Stimulated activated CD4-positive, alpha-beta T cell treated with anti-CD3 and anti-CD28 coated beads, Interleukin-15, amount 100 ng/mL, for 24 hours (primary cell): ENCODE results near the gene RAB21.
"Not testable (repeated sequence)": the region's sequence is repeated elsewhere in the genome, so short reads cannot be mapped to it uniquely, and the experiment has no call there.

Experiments
- DNase-seq: peaks from one replicate; pipeline ENCODE4 v3.0.0-alpha.2; 2020

The RAB21 gene

GRCh38 chr12:71755146-71755892, 656 bp downstream of the RAB21 start:
- DNase-seq: peak; percentile 69

- no peak for DNase-seq
Observed at GRCh38 chr12:71756054-71756690, 1.5 kb downstream of the RAB21 start.

GRCh38 chr12:71759941-71760340, 5.3 kb downstream of the RAB21 start:
- DNase-seq: no peak

- no peak for DNase-seq
Observed at GRCh38 chr12:71760471-71760870, 5.8 kb downstream of the RAB21 start.

- not testable (repeated sequence) for DNase-seq
Observed at GRCh38 chr12:71761354-71761753, 6.7 kb downstream of the RAB21 start.

GRCh38 chr12:71763677-71764379, 9.2 kb downstream of the RAB21 start:
- no peak for DNase-seq

GRCh38 chr12:71764587-71765321, 10.1 kb downstream of the RAB21 start:
- DNase-seq: no peak

GRCh38 chr12:71766202-71766601, 11.5 kb downstream of the RAB21 start:
- DNase-seq: no peak

- no peak for DNase-seq
Observed at GRCh38 chr12:71767183-71767582, 12.5 kb downstream of the RAB21 start.

- no peak for DNase-seq
Observed at GRCh38 chr12:71768900-71769299, 14.2 kb downstream of the RAB21 start.

- DNase-seq: no peak
Observed at GRCh38 chr12:71771069-71771468, 16.4 kb downstream of the RAB21 start.

- DNase-seq: no peak
Observed at GRCh38 chr12:71772735-71773134, 18.1 kb downstream of the RAB21 start.

- peak; percentile 55 for DNase-seq
Observed at GRCh38 chr12:71780237-71780822, 25.7 kb downstream of the RAB21 start.

- DNase-seq: no peak
Observed at GRCh38 chr12:71782017-71782416, 27.4 kb downstream of the RAB21 start.

GRCh38 chr12:71786829-71787228, 32.2 kb downstream of the RAB21 start:
- no peak for DNase-seq

GRCh38 chr12:71787580-71787979, 32.9 kb downstream of the RAB21 start:
- DNase-seq: no peak

- DNase-seq: no peak
Observed at GRCh38 chr12:71790331-71790730, 35.7 kb downstream of the RAB21 start.

- no peak for DNase-seq
Observed at GRCh38 chr12:71791473-71792150, 36.9 kb downstream of the RAB21 start.

GRCh38 chr12:71792599-71792998, 37.9 kb downstream of the RAB21 start:
- DNase-seq: no peak

- no peak for DNase-seq
Observed at GRCh38 chr12:71795901-71796300, 41.2 kb downstream of the RAB21 start.

- DNase-seq: no peak
Observed at GRCh38 chr12:71797531-71797930, 42.9 kb downstream of the RAB21 start.

GRCh38 chr12:71799106-71799505, 44.4 kb downstream of the RAB21 start:
- DNase-seq: no peak
